Cerebellar nuclear complex (tissue), 1 donor: ENCODE results near the gene ZNF530.

Experiments used
- DNase-seq, 2 experiments: peaks; one replicate each; lab custom pipeline; 2025; lab: John Stamatoyannopoulos, UW

The ZNF530 gene

DNA sequence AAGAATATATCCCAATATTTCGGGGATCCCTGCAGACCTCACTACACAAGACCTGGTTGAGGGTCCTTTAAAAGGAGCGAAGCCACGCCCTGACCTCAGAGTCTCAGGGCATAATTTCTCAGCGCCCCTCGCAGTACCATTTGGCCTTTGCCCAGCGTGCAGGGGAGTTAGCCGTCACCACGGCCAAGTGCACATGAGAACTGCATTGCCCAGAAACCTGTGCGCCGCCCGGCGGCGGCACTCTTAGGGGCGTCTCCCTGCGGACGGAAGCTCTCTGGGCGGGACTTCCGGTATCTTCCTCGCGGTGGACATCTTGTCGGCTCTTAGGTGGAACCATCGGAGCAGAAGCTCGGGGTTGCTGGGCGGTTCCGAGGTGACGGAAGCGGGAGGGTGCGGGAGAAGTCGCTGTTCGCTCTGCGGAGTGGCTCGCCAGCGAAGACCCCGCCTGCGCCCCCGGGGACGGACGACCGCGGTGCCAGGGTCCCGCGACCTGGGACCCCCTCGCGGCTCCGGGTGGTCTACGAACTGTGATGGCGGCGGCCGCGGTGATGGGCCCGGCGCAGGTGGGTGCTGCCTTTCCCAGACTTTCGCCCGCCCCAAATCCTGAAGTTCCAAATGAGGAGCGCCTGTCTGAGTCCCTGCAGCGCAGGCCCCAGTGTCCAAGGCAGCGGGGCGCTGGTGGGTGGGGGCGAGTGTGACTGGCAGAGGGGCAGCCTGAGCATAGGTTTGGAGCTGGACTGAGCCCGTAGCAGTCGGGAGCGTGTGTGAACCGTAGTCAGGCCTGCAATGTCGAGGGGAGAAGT is 14.5 kb downstream of the ZNF530 start, which contains the start of gene ZNF134:
ZNF134 (plus strand) TSS at position 302 of the 803 bp plus-strand sequence. CDS start 5,227 bp downstream, outside the sequence.
- DNase-seq, result peak in 1 of 2 experiments; percentile 75

DNA sequence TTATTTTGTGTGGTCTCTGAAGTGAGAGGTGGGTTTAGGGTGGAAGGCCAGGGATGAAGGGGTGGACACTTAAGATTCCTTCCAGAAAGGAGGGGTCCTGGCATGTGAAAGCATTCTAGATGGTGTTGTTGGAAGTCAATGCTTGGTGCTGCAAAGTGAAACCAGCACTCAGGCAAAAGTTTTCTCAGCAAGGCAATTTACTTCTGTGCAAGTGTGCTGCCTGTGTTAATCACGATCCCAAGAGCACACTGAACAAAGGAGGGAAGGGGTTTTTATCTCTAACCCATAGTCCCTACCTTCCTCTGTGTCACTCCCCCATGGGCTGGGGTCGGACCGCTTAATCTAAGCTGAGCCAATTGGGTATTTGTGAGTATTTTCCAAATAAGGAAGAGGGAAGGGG is 15.7 kb downstream of the ZNF530 start:
- DNase-seq, result no peak

DNA sequence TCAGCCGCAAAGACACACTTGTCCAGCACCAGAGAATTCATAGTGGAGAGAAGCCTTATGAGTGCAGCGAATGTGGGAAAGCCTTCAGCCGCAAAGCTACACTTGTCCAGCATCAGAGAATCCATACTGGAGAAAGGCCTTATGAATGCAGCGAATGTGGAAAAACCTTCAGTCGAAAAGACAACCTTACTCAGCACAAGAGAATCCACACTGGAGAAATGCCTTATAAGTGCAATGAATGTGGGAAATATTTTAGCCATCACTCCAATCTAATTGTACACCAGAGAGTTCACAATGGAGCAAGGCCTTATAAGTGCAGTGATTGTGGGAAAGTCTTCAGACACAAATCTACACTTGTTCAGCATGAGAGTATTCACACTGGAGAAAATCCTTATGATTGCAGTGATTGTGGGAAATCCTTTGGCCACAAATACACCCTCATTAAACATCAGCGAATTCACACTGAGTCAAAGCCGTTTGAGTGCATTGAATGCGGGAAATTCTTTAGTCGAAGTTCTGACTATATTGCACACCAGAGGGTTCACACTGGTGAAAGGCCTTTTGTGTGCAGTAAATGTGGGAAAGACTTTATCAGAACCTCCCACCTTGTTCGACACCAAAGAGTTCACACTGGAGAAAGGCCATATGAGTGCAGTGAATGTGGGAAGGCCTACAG is 21.1 kb downstream of the ZNF530 start:
- DNase-seq, result no peak

DNA sequence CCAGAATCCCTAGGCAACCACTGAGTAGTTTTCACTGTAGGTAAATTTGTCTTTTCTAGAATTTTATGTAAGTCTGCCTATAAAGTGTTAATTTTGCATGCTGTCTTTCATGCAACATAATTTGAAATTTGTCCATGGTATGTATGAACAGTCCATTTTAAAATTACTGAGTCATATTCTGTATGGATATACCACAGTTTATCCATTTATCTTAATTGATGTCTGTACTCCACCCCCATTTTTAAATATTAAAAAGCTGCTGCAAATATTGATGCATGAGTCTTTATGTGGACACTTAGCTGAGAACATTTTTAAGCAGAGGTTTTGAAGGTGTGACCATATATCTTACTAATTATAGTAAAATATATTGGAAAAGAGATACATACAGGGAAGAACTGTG is 23.4 kb downstream of the ZNF530 start:
- no peak for DNase-seq

DNA sequence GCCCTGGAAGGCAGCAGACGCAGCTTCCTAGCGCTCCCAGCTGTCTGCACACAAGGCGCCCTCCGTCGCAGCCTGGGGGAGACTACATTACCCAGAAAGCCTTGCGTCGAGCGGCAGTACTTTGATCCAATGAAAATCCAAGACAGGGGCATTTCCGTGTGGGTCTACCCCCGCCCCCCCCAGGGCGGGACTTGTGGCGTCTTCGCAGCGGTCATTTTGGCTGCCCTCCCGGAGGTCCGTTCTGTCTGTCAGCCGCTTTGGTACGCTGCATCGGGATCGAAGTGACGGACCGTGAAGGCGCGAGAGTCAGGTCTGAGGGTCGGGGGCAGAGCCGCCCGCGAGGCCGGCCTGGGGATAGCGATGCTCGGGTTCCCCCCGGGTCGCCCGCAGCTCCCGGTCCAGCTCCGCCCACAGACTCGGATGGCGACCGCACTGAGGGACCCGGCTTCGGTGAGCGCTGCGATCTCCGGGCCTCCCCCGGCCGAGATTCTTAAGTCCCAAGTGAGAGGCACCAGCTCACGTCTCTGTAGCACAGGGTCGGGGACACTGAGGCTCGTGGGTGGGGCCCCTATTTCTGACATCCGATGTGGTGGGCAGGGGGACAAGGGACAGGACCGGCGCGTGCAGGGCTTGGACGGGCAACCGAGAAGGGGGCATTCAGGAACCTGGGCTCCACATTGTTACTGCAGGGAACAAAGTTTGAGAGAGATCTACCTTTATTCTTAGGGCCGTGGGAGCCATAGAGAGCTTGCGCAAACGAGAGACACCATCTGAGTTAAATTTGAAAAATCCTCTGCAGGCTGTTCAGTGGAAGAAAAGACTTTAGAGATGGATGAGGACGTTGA is 33.5 kb downstream of the ZNF530 start, which contains the start of gene ZNF211:
ZNF211 (plus strand) TSS at position 182 of the 845 bp plus-strand sequence; CDS start at position 361, 179 bp downstream.
- DNase-seq, result peak; percentile 71 to 90

DNA sequence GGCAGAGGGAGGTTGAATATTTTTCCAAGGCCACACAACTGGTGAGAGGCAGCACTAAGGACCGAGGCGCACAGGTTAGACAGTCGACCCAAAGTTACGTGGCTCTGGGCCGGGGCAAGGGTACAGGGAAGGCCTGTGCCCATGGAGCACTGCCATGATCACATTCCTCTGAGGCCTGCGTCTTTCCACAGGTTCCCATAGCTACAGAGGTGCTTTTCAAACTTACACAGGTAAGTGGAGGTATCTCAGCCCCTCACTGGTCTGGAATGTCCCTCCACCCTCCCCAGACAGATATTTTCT is 34.1 kb downstream of the ZNF530 start:
- DNase-seq, result no peak

DNA sequence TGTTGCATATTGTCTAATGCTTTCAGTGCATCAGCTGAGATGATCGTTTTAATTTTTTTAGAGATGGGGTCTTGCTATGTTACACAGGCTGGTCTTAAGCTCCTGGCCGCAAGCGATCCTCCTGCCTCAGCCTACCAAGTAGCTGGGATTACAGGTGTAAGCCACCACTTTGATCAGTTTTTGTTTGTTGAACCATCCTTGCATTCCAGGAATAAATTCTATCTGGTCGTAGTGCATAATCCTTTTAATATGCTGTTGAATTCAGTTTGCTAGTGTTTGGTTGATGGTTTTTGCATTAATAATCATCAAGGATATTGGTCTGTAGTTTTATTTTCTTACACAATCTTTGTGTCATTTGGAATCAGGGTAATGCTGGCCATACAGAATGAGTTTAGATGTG is 37.7 kb downstream of the ZNF530 start:
- no peak for DNase-seq

DNA sequence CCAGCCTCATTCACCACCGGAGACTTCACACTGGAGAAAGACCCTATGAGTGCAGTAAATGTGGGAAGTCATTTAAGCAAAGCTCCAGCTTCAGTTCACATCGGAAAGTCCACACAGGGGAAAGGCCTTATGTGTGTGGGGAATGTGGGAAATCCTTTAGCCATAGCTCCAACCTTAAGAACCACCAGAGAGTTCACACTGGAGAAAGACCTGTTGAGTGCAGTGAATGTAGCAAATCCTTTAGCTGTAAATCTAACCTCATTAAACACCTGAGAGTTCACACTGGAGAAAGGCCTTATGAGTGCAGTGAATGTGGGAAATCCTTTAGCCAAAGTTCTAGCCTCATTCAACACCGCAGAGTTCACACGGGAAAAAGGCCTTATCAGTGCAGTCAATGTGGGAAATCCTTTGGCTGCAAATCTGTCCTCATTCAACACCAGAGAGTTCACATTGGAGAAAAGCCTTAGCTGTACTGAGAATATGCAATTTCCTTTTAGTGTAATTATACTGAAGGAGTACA is 42.1 kb downstream of the ZNF530 start:
- no peak for DNase-seq

DNA sequence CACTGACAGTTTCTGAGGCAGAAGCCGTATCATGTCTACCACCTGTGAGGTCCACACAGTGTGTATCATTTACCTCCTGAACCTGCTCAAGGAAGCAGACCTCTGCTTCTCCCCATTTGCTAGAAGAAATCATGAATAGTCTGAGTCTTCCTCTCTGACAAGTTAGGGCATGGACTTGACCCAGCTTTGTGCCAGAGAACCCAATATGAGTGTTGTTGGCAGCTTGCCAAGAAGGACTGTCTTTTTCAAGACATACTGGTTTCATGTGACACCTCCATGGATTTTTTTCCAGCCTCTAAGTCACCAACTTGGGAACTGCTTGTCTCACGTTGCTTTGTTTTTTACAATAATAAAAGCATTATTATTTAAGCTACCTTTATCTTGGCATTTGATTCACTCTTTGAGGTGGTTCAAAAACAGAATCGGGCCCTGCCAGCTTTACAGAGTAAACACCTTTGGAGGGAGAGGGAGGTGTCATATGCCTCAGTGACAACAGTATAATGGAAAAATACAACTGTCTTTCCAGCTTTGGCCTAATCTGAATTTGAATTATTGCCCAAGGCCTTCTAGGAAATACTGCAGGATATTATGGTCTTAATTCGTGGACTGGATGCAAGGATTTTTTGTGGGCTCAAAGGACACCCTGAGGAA is 42.8 kb downstream of the ZNF530 start:
- DNase-seq, result no peak

DNA sequence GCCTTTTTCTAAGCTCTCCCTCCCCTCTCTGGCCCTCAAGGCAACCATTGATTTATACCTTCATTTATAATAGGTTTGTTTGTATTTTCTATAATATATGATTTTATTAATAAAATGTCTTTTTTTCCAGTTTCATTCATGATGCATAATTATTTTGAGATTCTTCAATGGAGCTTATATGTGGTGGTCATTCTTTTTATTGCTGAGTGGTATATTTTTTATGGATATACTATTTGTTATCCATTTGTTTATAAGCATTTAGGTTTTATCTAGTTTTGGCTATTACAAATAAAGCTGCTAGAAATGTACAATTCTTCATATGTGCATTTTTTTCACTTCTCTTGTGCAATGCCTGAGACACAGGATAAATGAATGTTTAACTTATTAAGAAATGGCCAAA is 44.0 kb downstream of the ZNF530 start:
- DNase-seq, result no peak

DNA sequence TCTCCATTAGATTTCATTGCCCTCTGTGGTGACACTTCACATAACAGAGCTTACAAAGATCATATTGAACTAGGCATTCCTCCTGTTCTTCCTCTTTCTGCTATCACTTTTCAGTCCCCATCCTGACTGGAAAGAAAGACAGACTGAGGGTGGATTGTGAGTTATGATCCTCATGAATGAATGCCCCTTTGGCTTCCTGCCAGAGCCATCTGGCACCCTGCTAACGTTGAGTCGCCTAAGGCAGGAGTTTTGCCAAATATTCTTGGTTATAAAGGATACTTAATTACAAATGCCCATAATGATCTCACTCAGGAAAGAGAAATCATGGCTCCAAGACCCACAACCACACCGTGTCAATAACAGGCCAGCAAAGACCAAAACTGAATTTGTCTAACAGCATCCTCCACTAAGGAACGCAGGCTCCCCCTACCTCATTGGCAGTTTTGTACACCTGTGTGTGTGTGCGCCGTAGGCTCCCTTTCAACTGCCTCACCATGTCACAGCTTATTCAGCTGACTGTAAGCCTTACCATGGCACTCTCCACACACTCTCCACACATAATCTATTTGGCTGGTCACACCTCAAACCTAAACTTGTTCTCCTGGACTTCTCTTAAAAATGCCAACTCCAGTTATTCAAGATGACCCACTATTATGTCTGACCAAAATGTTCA is 48.8 kb downstream of the ZNF530 start:
- DNase-seq, result no peak

DNA sequence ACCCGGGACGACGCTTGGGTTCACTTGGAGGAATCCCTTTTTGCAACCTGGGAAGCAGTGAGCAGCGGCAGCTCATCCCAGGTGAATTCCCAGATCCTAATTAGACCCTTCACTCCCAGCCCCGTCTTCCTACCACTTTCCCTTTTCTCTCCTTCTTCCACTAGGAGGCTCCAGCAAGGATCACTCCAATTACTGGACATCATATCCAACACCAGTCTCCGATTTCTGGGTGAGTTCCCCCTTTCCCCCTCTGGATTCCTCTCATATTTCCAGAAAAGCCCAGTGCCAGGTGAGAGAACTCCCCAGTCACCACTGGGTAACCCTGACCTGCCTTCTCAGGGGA is 51.9 kb downstream of the ZNF530 start:
- DNase-seq, result no peak

DNA sequence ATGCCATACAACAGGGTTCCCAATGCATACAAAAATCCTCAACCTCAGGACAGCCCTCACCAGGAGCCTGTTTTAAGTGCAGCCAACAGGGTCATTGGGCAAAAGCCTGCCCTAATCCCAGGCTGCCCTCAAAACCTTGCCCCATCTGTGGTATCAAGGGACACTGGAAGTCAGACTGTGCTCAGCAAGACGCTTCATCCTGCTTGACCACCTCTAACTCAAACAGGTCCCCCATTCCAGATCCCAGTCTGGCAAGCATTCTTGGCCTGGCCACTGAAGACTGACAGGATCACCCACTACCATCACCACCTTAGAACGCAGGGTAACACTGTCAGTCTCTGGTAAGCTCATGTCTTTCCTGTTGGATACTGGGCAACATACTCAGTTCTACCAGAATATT is 54.0 kb downstream of the ZNF530 start:
- DNase-seq, result no peak

DNA sequence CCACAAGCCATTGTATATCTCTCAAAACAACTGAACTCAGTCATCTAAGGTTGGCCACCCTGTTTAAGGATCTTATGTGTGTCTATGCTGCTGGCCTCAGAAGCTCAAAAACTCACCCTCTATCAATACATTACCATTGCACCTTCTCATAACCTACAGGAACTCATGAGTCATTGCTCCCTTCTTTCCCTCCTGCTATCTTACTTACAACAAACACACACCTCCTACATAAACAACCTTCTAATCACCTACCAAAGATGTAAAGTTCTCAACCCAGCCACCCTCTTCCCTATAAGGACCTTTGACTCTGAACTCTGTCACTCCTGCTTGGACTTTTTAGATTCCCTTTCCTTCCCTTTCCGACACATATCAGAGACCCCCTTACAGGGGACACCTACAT is 55.8 kb downstream of the ZNF530 start:
- DNase-seq, result no peak

DNA sequence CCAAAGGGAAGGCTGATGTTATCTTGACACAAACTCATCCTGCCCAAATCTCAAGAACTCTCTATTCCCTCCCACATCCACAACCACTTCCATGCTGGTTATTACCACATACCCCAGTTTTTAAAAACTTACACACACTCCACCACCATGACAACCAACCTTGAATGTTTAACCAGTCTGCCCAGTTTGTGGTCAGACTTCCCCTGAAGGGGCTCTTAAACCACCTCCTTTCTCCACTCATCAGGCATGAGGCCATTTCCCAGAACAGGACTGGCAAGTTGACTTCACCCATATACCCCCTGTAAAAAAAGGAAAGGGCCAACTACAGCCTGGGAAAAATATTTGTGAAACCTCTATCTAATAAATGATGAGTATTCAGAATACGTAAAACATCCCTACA is 56.7 kb downstream of the ZNF530 start:
- DNase-seq, result no peak
